Fibroblast of the aortic adventitia (primary cell): ENCODE data around the gene RAG2. TPM values are rescaled to one million over a fixed set of nuclear protein-coding genes. Genes with fewer than 3 reads are reported as not detected.

Source experiments
- DNase-seq: peaks from one replicate; pipeline ENCODE4 v3.0.0-alpha.2; 2010; ENCODE audit warnings: low read depth
- H3K4me3 ChIP-seq: 2 replicates; pipeline ENCODE4 v1.5.1; 2011; ENCODE audit warnings: low read depth, mild to moderate bottlenecking, control low read depth, low read length, moderate library complexity
- CTCF ChIP-seq: IDR thresholded peaks from 2 replicates; pipeline ENCODE4 v1.5.1; 2011; ENCODE audit warnings: mild to moderate bottlenecking, low read length, control low read depth, inconsistent platforms; ENCODE audit not compliant: insufficient read depth
- total RNA-seq: library from RNA; depleted of rRNA; stranded (reverse); fragments of >200 nt; gene quantifications from 2 replicates; pipeline ENCODE4 v1.2.3, GENCODE V29; 2012; ENCODE audit warnings: low replicate concordance

The RAG2 gene
- total RNA-seq, 1 donor: not detected

DNA sequence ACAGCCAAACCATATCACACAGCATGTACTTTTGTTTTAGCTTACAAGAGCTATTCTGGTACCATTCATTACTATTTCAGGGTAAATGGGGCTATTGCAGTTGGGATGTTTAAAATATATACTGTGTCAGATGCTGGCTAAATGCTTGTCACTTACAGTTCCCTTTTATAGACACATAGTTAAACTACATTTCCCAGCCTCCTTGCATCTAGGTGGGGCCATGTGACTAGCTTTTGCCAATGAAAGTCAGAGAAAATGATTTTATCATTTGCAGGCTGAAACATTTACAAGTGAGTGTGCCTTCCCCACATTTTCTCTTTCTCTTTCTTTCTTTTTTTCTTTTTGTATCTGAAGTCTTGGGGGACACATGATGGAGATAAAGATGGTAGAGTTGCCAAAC, 11.5 kb downstream of the RAG2 start:
- DNase-seq: no peak
- H3K4me3 ChIP-seq: no peak overlapping the region
- TF ChIP-seq CTCF: no peak

GRCh38 chr11:36583667-36584066, 14.4 kb downstream of the RAG2 start:
- no peak for TF ChIP-seq CTCF
- H3K4me3 ChIP-seq: no peak overlapping the region
- DNase-seq: no peak

GRCh38 chr11:36581536-36581935, 16.5 kb downstream of the RAG2 start:
- DNase-seq: no peak
- H3K4me3 ChIP-seq: no peak overlapping the region
- TF ChIP-seq CTCF: no peak

- DNase-seq: peak; percentile 2
- H3K4me3 ChIP-seq: no peak overlapping the region
- no peak for TF ChIP-seq CTCF
Observed at GRCh38 chr11:36578458-36578857, 19.6 kb downstream of the RAG2 start.

GRCh38 chr11:36577859-36578258, 20.2 kb downstream of the RAG2 start:
- no peak for TF ChIP-seq CTCF
- no peak overlapping the region for H3K4me3 ChIP-seq
- DNase-seq: peak; percentile 35

DNA sequence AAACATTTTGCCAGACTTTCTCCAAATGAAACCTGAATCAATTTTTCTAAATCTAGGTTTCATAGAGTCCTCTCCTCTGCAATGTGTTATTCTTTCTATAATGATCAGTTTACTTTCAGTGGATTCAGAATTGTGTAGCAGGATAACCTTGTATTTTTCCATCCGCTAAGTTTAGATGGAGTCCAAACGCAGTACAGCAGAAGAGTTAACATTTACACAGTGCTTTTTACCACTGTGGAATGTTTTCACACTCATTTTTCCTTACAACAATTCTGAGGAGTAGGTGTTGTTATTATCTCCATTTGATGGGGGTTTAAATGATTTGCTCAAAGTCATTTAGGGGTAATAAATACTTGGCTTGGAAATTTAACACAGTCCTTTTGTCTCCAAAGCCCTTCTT, 20.7 kb downstream of the RAG2 start:
- DNase-seq: no peak
- TF ChIP-seq CTCF: no peak
- H3K4me3 ChIP-seq: no peak overlapping the region

- no peak overlapping the region for H3K4me3 ChIP-seq
- no peak for TF ChIP-seq CTCF
- no peak for DNase-seq
Observed at GRCh38 chr11:36574486-36574885, 23.6 kb downstream of the RAG2 start.
